ENCODE measurements around the gene INSL3. TPM values are rescaled to one million over a fixed set of nuclear protein-coding genes. Genes with fewer than 3 reads are reported as not detected.

INSL3 gene
- total and polyA plus RNA-seq, 2 donors (not counting 1 experiment from before 2014, with no cell fraction given): 3.4 to 3.6 TPM

- Histone ChIP-seq H3K79me2 (ENCODE audit: control insufficient read depth, insufficient read depth, low read length) (peaks cover 21% of the 10 kb centered on the region), H3K9ac (ENCODE audit: low read length) (no peak overlapping the region), H4K20me1 (ENCODE audit: control insufficient read depth, insufficient read depth, low read length, poor library complexity, severe bottlenecking) (peaks cover 40% of the 10 kb centered on the region), H3K36me3 (replicated peaks in 1 of 2; ENCODE audit: control extremely low read depth in 1 of 2, control insufficient read depth in 1 of 2, extremely low read depth in 1 of 2, insufficient read depth in 2 of 2, low read length in 1 of 2) (peaks cover 4 to 46% of the 10 kb centered on the region in 2 experiments), H2AFZ (ENCODE audit: insufficient read depth, low read depth, low read length, poor library complexity, severe bottlenecking) (no peak overlapping the region), H3K27me3 (replicated peaks in 1 of 4; ENCODE audit: control extremely low read depth in 1 of 4, control insufficient read depth in 3 of 4, insufficient read depth in 4 of 4, low read length in 3 of 4) (peaks cover 0 to under 1% (median 0%) of the 10 kb centered on the region in 4 experiments), H3K9me3 (ENCODE audit: control extremely low read depth in 1 of 3, control insufficient read depth in 2 of 3, insufficient read depth in 1 of 3, low read length in 2 of 3) (no peaks in the 10 kb centered on the region), H3K27ac (ENCODE audit: low read length in 2 of 2) (no peak overlapping the region), H3K4me1 (ENCODE audit: control insufficient read depth in 2 of 2, insufficient read depth in 2 of 2, low read length in 2 of 2) (peaks cover 19 to 22% of the 10 kb centered on the region in 2 donors), H3K4me3 (ENCODE audit: control extremely low read depth in 1 of 5, extremely low read depth in 1 of 5, insufficient read depth in 1 of 5, low read depth in 2 of 5, low read length in 4 of 5) (no peak overlapping the region), H3K4me2 (replicated peaks; ENCODE audit: low read depth, low read length, poor library complexity, severe bottlenecking) (no peak overlapping the region)
- intact Hi-C loops (cut with micrococcal nuclease): no loop called here
- POLR2A ChIA-PET: no interaction called here
- 78% methylated on average over 7 of the region's 13 CpGs for WGBS (ENCODE audit: insufficient coverage)
- TF ChIP-seq, protein P1, sequence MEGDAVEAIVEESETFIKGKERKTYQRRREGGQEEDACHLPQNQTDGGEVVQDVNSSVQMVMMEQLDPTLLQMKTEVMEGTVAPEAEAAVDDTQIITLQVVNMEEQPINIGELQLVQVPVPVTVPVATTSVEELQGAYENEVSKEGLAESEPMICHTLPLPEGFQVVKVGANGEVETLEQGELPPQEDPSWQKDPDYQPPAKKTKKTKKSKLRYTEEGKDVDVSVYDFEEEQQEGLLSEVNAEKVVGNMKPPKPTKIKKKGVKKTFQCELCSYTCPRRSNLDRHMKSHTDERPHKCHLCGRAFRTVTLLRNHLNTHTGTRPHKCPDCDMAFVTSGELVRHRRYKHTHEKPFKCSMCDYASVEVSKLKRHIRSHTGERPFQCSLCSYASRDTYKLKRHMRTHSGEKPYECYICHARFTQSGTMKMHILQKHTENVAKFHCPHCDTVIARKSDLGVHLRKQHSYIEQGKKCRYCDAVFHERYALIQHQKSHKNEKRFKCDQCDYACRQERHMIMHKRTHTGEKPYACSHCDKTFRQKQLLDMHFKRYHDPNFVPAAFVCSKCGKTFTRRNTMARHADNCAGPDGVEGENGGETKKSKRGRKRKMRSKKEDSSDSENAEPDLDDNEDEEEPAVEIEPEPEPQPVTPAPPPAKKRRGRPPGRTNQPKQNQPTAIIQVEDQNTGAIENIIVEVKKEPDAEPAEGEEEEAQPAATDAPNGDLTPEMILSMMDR (IDR thresholded peaks at IDR 0.05): no peak
- TF ChIP-seq EZH2 (IDR thresholded peaks at IDR 0.05; ENCODE audit: borderline replicate concordance, insufficient read depth, low read depth, low read length, poor library complexity, severe bottlenecking): no peak
- Mint-ChIP-seq H3K4me1 (peaks cover 24% of the 10 kb centered on the region), H3K27me3 (no peaks in the 10 kb centered on the region), H3K9me3 (ENCODE audit: insufficient read depth) (no peaks in the 10 kb centered on the region), H3K27ac (peak overlapping the region; percentile 37), H3K4me3 (no peak overlapping the region)
- ATAC-seq (ENCODE audit: low read depth) (no peak), DNase-seq (no peak)
- CTCF ChIA-PET: interaction anchor here (1.2 to 2.3 kb wide), 4 partner anchors 10 to 132 kb away, joined by 3 to 10 read pairs (median 4); no protein-coding TSS in a partner anchor
Observed at GRCh38 chr19:17865364-17866311, 44.3 kb upstream of the INSL3 start.
